Aorta (tissue), 5 donors: ENCODE data around the gene DOK6. TPM values are rescaled to one million over a fixed set of nuclear protein-coding genes. Genes with fewer than 3 reads are reported as not detected.

Experiments used
- ATAC-seq: fragments of 200-7000 bp; cut with Tn5 transposase; one replicate; pipeline ENCODE4 v1.9.1; 2022; ENCODE audit warnings: moderate library complexity; ENCODE audit not compliant: low FRiP score
- DNase-seq, 2 donors: peaks; one replicate each; pipeline ENCODE4 v3.0.0-alpha.2; 2020
- H3K27ac ChIP-seq, 2 donors: one replicate each; pipeline ENCODE4 v1.5.1; 2013; ENCODE audit warnings: low read length in 2 of 2, mild to moderate bottlenecking in 2 of 2, moderate library complexity in 2 of 2, control low read depth in 1 of 2, inconsistent platforms in 1 of 2, low read depth in 1 of 2
- H3K27me3 ChIP-seq, 2 donors: one replicate each; pipeline ENCODE4 v1.6.1; 2013; ENCODE audit warnings: control low read depth in 1 of 2, low read length in 1 of 2, mild to moderate bottlenecking in 1 of 2, moderate library complexity in 1 of 2; ENCODE audit not compliant: insufficient read depth in 2 of 2, control insufficient read depth in 1 of 2
- H3K36me3 ChIP-seq, 2 donors: one replicate each; pipeline ENCODE4 v1.6.1; 2013; ENCODE audit warnings: control low read depth in 1 of 2, low read length in 1 of 2, mild to moderate bottlenecking in 1 of 2; ENCODE audit not compliant: insufficient read depth in 2 of 2, control insufficient read depth in 1 of 2
- H3K4me1 ChIP-seq, 2 donors: one replicate each; pipeline ENCODE4 v1.6.1; 2013; ENCODE audit warnings: low read length in 2 of 2, control low read depth in 1 of 2, mild to moderate bottlenecking in 1 of 2, moderate library complexity in 1 of 2; ENCODE audit not compliant: insufficient read depth in 2 of 2, control insufficient read depth in 1 of 2
- H3K4me3 ChIP-seq, 2 donors: one replicate each; pipeline ENCODE4 v1.5.1; 2013; ENCODE audit warnings: low read length in 2 of 2, control low read depth in 1 of 2, mild to moderate bottlenecking in 1 of 2
- H3K9me3 ChIP-seq: one replicate; pipeline ENCODE4 v1.6.1; 2013; ENCODE audit warnings: mild to moderate bottlenecking, low read length; ENCODE audit not compliant: control insufficient read depth
- WGBS, 2 donors: extraction: QIAGEN DNeasy Blood & Tissue Kit; methylation state at CpG; one replicate each; pipeline ENCODE4 v1.1.7; 2013; 5-methylcytosine and 5-hydroxymethylcytosine counted together
- intact Hi-C, 2 donors: fragments of 100-400 bp; cut with DNase I; formaldehyde crosslinking; loops; one replicate each; pipeline versions ENCODE4 v1.14.2 to v1.15.0; 2022
- polyA plus RNA-seq, 2 donors: library from polyadenylated mRNA; stranded (reverse); fragments of 200-250 nt; gene quantifications; one replicate each; pipeline ENCODE4 v1.2.3, GENCODE V29; 2013
- total RNA-seq, 2 donors: library from RNA; stranded (reverse); fragmentation: NEBNext Ultra II Directional; extraction: Animal tissue kit (Norgen Biotek cat#: 25700); gene quantifications; one replicate each; pipeline ENCODE4 v1.2.1, GENCODE V29; 2021
- donor health status: healthy with polysubstance abuse.
- donor health status: Bipolar disorder and iron deficiency.
- donor health status: DM: no; HTN: no; CAD: no.
- donor health status: DM: no; HTN: no; CAD: no.
- donor health status: DM: yes; HTN: yes; CAD: no.

The DOK6 gene
- total and polyA plus RNA-seq, 4 donors = 1.2 to 6.3 (median 3.9) TPM

- Histone ChIP-seq H3K4me3 (no peak overlapping the region), H3K27ac (no peak overlapping the region), H3K36me3 (no peaks in the 10 kb centered on the region), H3K27me3 (no peaks in the 10 kb centered on the region), H3K9me3 (peaks cover 2% of the 10 kb centered on the region), H3K4me1 (no peaks in the 10 kb centered on the region)
- no peak for DNase-seq
- intact Hi-C loops = no loop called here
- no peak for ATAC-seq
- WGBS, 2 donors = 86 to 89% methylated on average over 1 of the region's 1 CpG
These were observed 389.1 kb downstream of the DOK6 start for GRCh38 chr18:69789794-69790193.

- H3K27me3 ChIP-seq = no peaks in the 10 kb centered on the region
- H3K4me3 ChIP-seq = no peak overlapping the region
- H3K9me3 ChIP-seq = peaks cover 2% of the 10 kb centered on the region
- intact Hi-C loops = no loop called here
- ATAC-seq (no peak), DNase-seq (no peak)
- H3K36me3 ChIP-seq = no peaks in the 10 kb centered on the region
- no peak overlapping the region for H3K27ac ChIP-seq
- H3K4me1 ChIP-seq = no peaks in the 10 kb centered on the region
These were observed 390.0 kb downstream of the DOK6 start for GRCh38 chr18:69790649-69791048.

GRCh38 chr18:69795791-69796190, 395.1 kb downstream of the DOK6 start:
- Histone ChIP-seq H3K4me1 (no peaks in the 10 kb centered on the region), H3K27me3 (no peaks in the 10 kb centered on the region), H3K4me3 (no peak overlapping the region), H3K36me3 (no peaks in the 10 kb centered on the region), H3K9me3 (peaks cover 2% of the 10 kb centered on the region), H3K27ac (no peak overlapping the region)
- intact Hi-C loops = no loop called here
- ATAC-seq (no peak), DNase-seq (no peak)
- WGBS, 2 donors = 55 to 69% methylated on average over 5 of the region's 5 CpGs

GRCh38 chr18:69804776-69805501, 404.3 kb downstream of the DOK6 start:
- ATAC-seq (no peak), DNase-seq (no peak)
- H3K27ac ChIP-seq = no peak overlapping the region
- H3K27me3 ChIP-seq = no peaks in the 10 kb centered on the region
- WGBS, 2 donors = 76 to 87% methylated on average over 5 of the region's 5 CpGs
- no peak overlapping the region for H3K4me3 ChIP-seq
- H3K36me3 ChIP-seq = no peaks in the 10 kb centered on the region
- no peaks in the 10 kb centered on the region for H3K9me3 ChIP-seq
- intact Hi-C loops = no loop called here
- no peaks in the 10 kb centered on the region for H3K4me1 ChIP-seq

- ATAC-seq (no peak), DNase-seq (no peak)
- no peaks in the 10 kb centered on the region for H3K4me1 ChIP-seq
- H3K9me3 ChIP-seq = no peaks in the 10 kb centered on the region
- 55 to 68% methylated on average over 2 of the region's 2 CpGs for WGBS, 2 donors
- H3K27ac ChIP-seq = no peak overlapping the region
- H3K4me3 ChIP-seq = no peak overlapping the region
- intact Hi-C loops = no loop called here
- no peaks in the 10 kb centered on the region for H3K36me3 ChIP-seq
- H3K27me3 ChIP-seq = no peaks in the 10 kb centered on the region
These were observed 407.7 kb downstream of the DOK6 start for GRCh38 chr18:69808399-69808798.

GRCh38 chr18:69813559-69813958, 412.9 kb downstream of the DOK6 start:
- no peaks in the 10 kb centered on the region for H3K27me3 ChIP-seq
- no peaks in the 10 kb centered on the region for H3K4me1 ChIP-seq
- WGBS, 2 donors = 86 to 94% methylated on average over 1 of the region's 1 CpG
- intact Hi-C loops = no loop called here
- H3K9me3 ChIP-seq = no peaks in the 10 kb centered on the region
- H3K27ac ChIP-seq = no peak overlapping the region
- H3K36me3 ChIP-seq = no peaks in the 10 kb centered on the region
- no peak overlapping the region for H3K4me3 ChIP-seq
- ATAC-seq = no peak
- no peak for DNase-seq

- intact Hi-C loops = no loop called here
- no peak for ATAC-seq
These were observed 414.2 kb downstream of the DOK6 start for GRCh38 chr18:69814861-69815385.

GRCh38 chr18:69817335-69817940, 416.8 kb downstream of the DOK6 start:
- DNase-seq = no peak
- intact Hi-C loops = no loop called here
- H3K4me3 ChIP-seq = no peak overlapping the region
- H3K27ac ChIP-seq = no peak overlapping the region
- H3K4me1 ChIP-seq = no peaks in the 10 kb centered on the region
- no peaks in the 10 kb centered on the region for H3K36me3 ChIP-seq
- no peaks in the 10 kb centered on the region for H3K27me3 ChIP-seq
- no peak for ATAC-seq
- no peaks in the 10 kb centered on the region for H3K9me3 ChIP-seq
- WGBS, 2 donors = 76 to 81% methylated on average over 5 of the region's 5 CpGs

More at GRCh38 chr18:69814861-69815385, 414.2 kb downstream of the DOK6 start:
- H3K36me3 ChIP-seq = no peaks in the 10 kb centered on the region
- H3K27ac ChIP-seq = no peak overlapping the region
- H3K27me3 ChIP-seq = no peaks in the 10 kb centered on the region
- H3K4me1 ChIP-seq = no peaks in the 10 kb centered on the region
- H3K4me3 ChIP-seq = no peak overlapping the region
- DNase-seq = no peak
- H3K9me3 ChIP-seq = no peaks in the 10 kb centered on the region
- 82 to 92% methylated on average over 4 of the region's 4 CpGs for WGBS, 2 donors

GRCh38 chr18:69819460-69819859, 418.8 kb downstream of the DOK6 start:
- WGBS, 2 donors = 70 to 72% methylated on average over 2 of the region's 2 CpGs
- no peaks in the 10 kb centered on the region for H3K36me3 ChIP-seq
- ATAC-seq = no peak
- no peak overlapping the region for H3K4me3 ChIP-seq
- no peaks in the 10 kb centered on the region for H3K27me3 ChIP-seq
- no peaks in the 10 kb centered on the region for H3K9me3 ChIP-seq
- no peak overlapping the region for H3K27ac ChIP-seq
- DNase-seq = no peak
- intact Hi-C loops = no loop called here
- H3K4me1 ChIP-seq = no peaks in the 10 kb centered on the region
